Ecto neural progenitor cell (in vitro differentiated cells): Measurements from ENCODE around the gene SLC9A3.

Experiments used
- DNase-seq: peaks from one replicate; pipeline ENCODE4 v3.0.0-alpha.2; 2018; ENCODE audit warnings: low spot score

SLC9A3 gene

DNA sequence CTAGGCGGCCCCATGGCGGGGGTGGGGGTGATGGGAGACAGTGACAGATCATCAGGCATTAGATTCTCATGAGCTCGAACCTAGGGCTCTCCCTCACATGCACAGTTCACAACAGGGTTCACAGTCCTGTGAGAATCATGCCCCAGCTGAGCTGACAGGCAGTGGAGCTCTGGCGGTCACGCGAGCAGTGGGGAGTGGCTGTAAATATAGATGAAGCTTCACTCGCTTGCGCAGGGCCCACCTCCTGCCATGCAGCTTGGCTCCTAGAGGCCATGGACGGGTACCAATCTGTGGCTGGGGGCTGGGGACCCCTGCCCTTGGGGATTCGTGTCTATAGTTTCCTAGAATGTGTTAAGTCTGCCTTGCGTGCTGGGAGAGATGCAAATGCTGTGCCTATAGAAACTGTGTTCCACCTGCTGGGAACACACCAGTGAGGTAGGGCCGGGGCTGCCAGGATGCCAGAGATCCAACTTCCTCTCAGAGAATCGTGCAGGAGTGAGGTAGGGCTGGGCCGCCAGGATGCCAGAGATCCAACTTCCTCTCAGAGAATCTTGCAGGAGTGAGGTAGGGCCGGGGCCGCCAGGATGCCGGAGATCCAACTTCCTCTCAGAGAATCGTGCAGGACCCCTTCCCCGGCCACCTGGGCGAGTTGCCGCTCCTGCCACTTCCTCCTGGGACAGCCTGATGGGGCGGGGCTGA, 95.3 kb downstream of the SLC9A3 start:
- DNase-seq: peak; percentile 38

DNA sequence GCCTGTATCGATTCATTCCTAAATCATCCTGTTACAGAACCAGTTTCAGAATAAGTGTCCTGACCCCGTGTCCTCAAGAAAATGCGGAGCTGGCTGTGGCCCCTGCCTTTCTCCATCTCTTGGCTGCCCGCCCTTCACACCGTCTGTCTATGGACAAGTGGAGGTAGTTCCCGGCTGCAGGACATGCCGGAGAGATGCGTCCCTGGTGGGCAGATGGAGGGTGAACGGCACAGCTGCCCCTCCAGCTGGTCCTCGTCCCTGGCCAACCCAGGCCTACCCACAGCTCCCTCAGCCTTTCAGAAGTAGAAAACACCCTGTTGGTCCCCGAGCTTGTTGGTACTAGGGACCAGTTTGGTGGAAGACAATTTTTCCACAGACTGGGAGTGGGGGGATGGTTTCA, 96.0 kb downstream of the SLC9A3 start:
- DNase-seq: peak; percentile 29

DNA sequence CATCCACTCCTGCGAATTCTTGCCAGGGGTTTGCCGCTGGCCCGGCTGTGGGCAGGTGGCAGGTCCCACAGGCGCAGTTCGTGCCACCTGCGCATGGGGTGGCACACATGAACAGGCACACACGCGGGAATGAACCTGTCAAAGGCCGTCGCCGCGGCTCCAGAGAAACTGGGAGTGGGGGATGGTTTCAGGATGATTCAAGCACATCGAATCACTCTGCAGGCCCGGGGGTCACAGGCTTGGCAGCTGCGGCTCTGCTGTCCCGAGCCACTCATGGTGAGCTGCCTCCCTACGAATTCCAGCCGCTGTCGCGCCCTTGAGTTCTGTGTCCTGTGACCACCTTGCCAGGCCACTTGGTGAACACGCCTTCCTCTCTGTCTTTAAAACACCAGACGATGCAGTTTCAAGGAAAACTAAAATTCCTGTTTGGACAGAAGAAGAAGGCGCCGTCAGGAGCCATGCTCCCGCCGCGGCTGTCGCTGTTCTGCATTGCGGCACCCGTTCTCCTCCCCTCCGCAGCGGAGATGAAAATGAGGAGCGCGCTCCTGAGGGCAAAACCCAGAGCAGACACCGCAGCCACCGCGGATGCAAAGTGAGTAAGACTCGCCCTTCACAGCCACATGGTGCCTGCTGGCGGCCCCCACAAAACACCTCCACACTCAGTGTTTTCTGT, 96.7 kb downstream of the SLC9A3 start:
- peak; percentile 34 for DNase-seq

DNA sequence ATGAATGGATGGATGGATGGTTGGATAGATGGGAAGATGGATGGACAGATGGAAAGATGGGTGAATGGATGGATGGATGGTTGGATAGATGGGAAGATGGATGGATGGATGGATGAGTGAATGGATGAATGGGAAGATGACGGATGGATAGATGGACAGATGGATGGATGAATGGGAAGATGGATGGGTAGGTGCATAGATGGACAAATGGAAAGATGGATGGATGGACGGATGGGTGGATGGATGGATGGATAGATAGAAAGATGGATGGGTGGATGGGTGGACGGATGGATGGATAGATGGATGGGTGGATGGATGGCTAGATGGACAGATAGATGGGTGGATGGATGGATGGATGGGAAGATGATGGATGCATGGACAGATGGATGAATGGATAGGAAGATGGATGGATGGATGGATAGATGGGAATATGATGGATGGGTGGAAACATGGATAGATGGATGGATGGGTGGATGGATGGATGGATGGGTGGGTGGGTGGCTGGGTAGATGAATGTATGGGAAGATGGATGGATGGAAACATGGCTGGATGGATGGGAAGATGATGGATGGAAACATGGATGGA, 97.8 kb downstream of the SLC9A3 start:
- DNase-seq: peak; percentile 4

DNA sequence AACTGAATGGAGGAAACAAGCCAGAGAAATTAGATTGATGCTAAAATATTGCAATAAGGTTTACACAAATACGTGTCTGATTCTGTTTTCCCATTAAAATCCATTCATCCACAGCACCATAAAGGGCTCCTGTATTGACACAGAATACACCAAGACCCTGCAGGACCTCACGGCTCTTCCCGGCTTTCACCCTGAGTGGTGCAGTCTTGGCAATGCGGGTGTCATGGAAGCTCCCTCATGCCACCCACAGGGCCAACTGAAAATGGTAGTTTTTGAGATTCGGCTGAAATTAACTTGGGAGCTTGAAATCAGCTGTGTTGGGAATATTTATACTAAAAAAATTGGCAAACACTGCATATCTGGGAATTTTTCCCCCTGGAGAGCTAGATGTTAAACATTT, 98.5 kb downstream of the SLC9A3 start:
- no peak for DNase-seq

DNA sequence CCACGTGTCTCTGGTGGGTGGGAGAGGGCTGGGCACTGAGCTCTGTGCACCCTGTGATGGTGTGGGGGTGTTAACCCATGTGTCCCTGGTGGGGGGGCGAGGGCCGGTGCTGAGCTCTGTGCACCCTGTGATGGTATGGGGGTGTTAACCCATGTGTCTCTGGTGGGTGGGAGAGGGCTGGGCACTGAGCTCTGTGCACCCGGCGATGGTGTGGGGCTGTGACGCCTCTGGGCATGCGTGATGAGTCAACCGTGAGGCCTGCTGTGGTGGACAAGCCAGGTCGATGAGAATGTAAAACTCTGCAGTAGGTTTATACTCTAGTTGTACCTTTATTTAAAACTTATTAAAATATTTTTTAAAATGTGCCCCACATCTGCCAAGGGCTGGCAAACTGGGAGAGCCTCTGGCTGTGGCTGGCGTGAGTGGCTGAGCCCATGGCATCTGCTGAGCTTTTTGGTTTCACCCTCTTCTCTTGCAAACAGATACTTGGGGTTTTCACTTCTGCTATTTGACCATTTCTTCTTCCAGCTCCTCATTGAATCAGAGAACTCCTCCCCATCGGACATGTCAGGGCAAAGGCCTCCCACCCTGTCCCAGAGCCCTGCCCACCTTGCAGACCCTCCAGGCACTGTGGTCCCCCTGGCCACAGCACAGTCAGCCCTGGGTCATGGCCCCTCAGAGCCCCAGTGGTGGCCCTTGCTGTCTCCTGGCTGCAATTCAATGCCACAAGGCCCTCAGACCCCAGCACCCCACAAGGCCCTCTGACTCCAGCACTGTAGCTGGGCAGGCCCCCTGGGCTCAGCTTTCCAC, 99.7 kb downstream of the SLC9A3 start:
- DNase-seq: peak; percentile 26

DNA sequence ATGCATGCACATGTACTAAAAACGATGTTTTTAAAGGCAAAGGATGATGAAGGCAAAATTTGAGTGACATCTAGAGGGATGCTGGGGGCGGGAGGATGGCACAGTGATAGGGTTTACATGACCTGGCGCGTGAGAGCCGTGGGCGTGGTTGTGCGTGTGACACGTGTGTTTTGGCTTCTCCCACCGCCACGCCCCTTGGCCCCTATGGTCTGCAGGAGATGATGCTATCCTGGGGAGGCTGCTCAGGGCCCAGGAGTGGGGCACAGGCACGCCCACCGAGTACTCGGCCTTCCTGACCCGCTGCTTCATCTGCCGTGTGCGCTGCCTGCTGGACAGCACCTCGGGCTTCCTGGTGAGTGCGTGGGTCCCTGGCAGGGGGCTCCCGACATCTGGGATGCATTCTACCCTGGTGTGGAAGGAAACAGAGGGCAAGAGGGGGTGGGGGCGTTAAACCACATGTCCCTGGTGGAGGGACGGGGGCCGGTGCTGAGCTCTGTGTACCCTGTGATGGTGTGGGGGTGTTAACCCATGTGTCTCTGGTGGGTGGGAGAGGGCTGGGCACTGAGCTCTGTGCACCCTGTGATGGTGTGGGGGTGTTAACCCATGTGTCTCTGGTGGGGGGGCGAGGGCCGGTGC, 100.5 kb downstream of the SLC9A3 start:
- no peak for DNase-seq

DNA sequence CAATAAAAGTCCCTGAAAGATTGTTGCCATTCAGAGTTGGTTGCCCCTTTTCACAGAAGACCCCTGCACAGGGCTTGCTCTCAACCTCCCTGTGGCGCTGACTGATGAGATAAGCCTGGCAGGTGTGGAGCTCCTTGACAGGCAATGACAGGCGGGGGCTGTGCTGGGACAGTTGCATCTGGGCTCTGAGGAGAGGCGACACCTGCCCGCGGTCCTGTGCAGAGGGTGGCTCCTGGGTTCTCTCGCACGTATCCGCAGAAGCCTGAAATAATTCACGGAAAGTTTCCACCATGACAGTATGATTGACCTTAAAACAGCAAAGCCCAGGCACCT, 101.0 kb downstream of the SLC9A3 start:
- DNase-seq: no peak

DNA sequence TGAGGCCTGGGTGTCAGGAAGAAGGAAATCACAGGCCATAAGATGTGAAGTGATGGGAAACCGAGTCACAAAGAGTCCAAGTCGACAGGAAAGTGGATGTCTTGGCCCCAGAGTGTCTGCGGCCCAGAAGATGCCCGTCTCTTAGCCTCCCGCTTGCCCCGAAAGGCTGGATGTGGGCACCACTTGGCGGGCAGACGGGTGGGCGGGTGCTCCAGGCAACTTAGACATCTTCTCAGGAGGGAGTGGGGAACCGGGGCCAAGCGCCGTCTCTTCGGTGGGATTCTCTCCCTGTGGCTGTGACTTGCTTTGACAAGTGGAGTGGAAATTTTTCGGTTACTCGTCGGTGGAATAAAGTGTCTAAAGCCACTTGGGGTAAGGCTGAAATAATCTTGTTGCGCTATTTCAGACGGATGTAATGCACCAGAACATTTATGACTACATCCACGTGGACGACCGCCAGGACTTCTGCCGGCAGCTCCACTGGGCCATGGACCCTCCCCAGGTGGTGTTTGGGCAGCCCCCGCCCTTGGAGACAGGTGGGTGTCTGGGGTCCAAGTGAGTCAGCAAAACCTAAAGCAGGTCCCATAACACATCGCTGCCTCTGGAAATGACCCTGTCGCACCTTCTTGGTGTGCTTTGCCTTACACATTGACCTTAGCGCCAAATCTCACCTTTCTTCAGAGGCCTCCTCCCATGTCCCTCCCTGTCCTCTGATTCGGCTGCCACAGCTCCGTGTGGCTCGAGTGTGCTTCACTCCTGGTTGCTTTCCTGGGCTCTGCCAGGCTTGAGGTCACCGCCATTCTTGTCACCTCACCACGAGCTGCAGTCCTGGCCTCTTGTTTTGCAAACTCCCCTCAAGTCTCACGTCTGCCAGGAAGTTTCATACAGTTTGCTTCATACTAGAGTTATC, 101.7 kb downstream of the SLC9A3 start:
- DNase-seq: no peak

DNA sequence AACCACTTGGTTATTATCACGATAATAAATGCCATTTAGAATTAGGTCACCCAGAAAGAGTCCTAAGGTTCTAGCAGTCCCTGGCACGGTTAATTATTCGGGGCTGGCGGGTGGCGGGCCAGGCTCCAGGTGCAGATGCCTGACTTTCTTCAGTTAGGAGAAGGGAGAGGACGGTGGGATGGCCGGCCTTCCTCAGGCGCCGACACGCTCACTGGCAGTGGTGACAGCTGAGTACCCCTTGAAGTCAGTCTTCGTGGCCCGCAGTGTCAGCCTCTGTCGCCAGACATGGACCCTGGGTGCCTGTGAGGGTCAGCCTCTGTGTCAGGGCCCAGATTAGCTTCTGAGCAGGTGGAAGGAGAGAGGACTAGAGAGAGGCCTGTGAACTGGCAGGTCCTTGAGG, 102.3 kb downstream of the SLC9A3 start:
- DNase-seq: no peak

DNA sequence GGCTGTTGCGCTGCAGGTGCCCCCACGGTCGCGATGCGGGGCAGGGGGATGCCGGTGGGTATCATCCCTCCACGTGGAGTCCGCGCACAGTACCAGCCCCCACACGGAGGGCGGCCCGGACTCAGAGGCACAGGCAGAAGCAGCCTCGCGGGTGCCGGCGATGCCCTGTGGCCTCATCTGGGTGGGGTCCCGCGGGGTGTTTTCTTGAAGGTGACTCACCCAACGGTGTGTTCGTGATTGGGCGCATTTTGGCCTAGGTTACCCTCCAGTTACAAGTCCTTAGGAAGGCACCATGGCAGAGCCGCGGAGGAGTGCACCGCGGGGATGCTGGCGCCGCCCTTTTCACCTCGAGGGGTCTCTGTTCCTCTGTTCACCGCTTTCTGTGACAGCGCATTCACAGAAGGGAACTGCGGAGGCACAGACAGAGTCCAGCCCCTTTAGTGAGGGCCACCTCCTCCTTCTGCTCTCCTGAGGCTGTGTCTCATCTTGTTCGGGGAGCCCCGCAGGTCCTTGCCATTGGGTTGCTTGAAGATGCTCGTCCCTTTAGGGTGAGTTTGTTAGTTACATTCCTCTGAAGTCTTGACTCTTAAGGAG, 102.9 kb downstream of the SLC9A3 start:
- DNase-seq: no peak

DNA sequence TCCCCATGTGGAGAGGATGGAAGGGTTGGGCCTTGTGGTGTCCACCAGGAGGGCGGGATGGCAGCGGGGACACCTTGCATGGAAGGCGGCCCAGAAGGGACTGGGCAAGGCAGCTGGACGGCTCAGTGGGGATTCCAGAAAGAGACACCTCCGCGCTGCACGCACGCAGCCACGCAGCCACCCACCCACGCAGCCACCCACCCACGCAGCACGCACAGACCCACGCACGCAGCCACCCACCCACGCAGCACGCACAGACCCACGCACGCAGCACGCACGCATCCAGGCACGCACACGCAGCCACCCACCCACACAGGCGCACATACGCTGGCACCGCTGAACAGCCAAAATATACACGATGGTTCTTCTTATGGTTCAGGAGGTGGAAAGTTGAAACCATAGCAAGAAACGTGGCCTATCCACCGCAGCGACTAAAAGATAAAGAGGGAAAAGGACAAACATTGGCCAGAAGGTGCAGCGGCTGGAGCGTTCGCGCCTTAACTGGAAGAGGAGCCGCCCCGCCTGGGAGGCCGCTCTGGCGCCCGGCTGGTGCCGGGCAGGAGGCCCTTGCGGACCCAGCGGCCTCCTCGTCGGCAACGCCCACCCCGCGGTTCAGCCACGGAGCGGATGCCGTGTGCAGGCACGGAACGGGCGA, 103.5 kb downstream of the SLC9A3 start:
- DNase-seq: no peak
